Upper lobe of left lung (tissue), 4 donors: ENCODE results near the gene NTSR1.

Source experiments
- POLR2A ChIP-seq, 4 donors: fragments of 450-650 bp; IDR thresholded peaks; one replicate each; pipeline ENCODE4 v1.5.1; 2016 to 2017; ENCODE audit warnings: antibody characterized with exemption in 4 of 4, mild to moderate bottlenecking in 2 of 4
- TF ChIP-seq, protein P1 (sequence below), 6 experiments: fragments of 450-650 bp in 4 of 6; fragments of 200-600 bp in 2 of 6; sonication (generic) in 2 of 6; IDR thresholded peaks; one replicate each; pipeline ENCODE4 v1.5.1; 2016 to 2019; ENCODE audit warnings: antibody characterized with exemption in 6 of 6

DNA sequence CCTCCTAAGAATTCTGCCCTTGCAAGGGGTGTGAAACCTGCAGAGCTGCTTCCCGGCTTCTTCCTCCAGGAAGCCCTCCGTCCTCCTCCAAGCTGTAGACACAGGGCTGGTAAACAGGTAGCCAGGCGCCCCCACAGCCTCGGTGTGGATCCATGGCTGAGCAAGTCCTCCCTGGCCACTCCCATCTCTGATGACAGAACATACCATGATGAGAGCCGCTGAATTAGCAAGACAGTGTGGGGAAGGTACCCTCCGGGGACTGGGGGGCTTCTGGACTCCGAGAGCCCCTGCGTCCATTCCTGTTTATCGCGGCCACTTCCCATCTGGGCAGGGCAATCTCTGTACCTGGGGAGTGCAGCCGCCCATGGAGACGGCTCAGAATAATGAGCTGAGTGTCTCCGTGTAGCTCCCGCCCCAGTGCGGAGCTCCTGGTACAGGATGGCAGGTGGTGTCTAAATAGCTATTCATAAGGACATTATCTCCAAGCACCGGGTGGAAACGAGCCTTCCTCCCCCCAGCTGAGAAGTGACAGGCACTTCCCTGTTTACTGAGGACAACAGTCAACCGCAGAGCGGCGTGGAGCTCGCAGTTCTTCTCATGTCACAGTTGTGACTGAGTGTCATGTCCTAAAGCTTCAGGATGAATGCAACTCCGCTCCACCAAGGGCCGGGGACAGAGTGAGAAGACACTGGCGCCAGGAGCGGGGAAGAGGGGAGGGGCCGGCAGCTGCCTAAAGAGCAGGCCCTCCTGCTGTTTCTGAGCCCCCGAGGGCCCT lies 22.7 kb upstream of the NTSR1 start:
- TF ChIP-seq, protein P1, sequence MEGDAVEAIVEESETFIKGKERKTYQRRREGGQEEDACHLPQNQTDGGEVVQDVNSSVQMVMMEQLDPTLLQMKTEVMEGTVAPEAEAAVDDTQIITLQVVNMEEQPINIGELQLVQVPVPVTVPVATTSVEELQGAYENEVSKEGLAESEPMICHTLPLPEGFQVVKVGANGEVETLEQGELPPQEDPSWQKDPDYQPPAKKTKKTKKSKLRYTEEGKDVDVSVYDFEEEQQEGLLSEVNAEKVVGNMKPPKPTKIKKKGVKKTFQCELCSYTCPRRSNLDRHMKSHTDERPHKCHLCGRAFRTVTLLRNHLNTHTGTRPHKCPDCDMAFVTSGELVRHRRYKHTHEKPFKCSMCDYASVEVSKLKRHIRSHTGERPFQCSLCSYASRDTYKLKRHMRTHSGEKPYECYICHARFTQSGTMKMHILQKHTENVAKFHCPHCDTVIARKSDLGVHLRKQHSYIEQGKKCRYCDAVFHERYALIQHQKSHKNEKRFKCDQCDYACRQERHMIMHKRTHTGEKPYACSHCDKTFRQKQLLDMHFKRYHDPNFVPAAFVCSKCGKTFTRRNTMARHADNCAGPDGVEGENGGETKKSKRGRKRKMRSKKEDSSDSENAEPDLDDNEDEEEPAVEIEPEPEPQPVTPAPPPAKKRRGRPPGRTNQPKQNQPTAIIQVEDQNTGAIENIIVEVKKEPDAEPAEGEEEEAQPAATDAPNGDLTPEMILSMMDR (IDR thresholded peaks at IDR 0.05): no peak
- TF ChIP-seq POLR2A (IDR thresholded peaks at IDR 0.05): peak in 1 of 4 donors; percentile 11
